Measurements from ENCODE around the gene KCNK16. TPM values are rescaled to one million over a fixed set of nuclear protein-coding genes. Genes with fewer than 3 reads are reported as not detected.

The KCNK16 gene
- total and polyA plus RNA-seq, 10 of the 15 experiments (the other 5 are each of a cell fraction or from before 2014, with no cell fraction given) = not detected

DNA sequence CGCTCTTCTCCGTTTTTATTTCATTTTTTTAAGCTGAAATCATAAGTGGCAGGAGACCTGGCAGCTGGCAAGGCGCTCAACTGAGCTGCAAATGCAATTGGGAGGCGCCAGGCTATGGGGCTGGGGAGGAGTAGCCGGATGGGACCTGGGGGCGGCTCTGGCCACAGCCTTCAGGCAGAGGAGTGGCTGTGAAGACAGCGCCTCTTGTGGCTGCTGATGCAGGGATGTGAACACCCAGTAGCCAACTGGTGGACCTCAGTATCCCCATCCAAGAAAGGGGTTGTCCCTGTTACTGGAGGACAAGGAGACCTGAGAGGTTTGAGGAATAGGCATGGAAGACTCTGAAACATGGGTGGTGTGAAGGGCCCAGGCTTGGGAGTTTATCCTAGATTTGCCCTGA is 20.9 kb downstream of the KCNK16 start:
- intact Hi-C loops (cut with micrococcal nuclease; ENCODE audit: unreplicated experiment) (loop anchor here (2.0 to 5.0 kb wide), 3 partner anchors 111 to 429 kb away; no protein-coding TSS in a partner anchor), in situ Hi-C loops (cut with MboI) (loop anchor here (5.0 kb wide), 3 partner anchors 134 to 429 kb away; no protein-coding TSS in a partner anchor)
- no peak overlapping the region for H3K27ac ChIP-seq (ENCODE audit: control insufficient read depth, insufficient read depth)
- no TSS peak for BruUV-seq (replicated peaks)
- H3K36me3 ChIP-seq (ENCODE audit: control insufficient read depth in 2 of 2, insufficient read depth in 2 of 2, low read length in 1 of 2) = no peaks in the 10 kb centered on the region
- H3K4me2 ChIP-seq (ENCODE audit: control insufficient read depth, insufficient read depth) = no peak overlapping the region
- ChIA-PET POLR2A (interaction anchor here (1.2 kb wide), 1 partner anchor 104 kb away, joined by 3 read pairs; no protein-coding TSS in a partner anchor), SMC1A (ENCODE audit: uncharacterized antibody, unreplicated experiment) (interaction anchor here (0.9 to 7.4 kb wide), 4 partner anchors 112 to 304 kb away, joined by 3 to 83 read pairs (median 7); no protein-coding TSS in a partner anchor), RAD21 (ENCODE audit: unreplicated experiment) (interaction anchor here (1.0 to 5.0 kb wide), 2 partner anchors 111 to 135 kb away, joined by 3 to 71 read pairs; no protein-coding TSS in a partner anchor), CTCF (interaction anchor here (0.7 to 7.5 kb wide), 10 partner anchors 9 to 429 kb away, joined by 3 to 167 read pairs (median 6); no protein-coding TSS in a partner anchor)
- FAIRE-seq (no peak), DNase-seq (ENCODE audit: low read depth, low spot score) (no peak), ATAC-seq (peak; percentile 77)
- no peaks in the 10 kb centered on the region for H4K20me1 ChIP-seq (ENCODE audit: control insufficient read depth, insufficient read depth)
- WGBS (ENCODE audit: insufficient coverage, insufficient replicate concordance, low lambda C conversion rate, missing lambda C conversion rate) = 18% methylated on average over 7 of the region's 7 CpGs
- H3K79me2 ChIP-seq (ENCODE audit: control insufficient read depth, insufficient read depth, low read length) = no peaks in the 10 kb centered on the region
- no peaks in the 10 kb centered on the region for H3K9me3 ChIP-seq (replicated peaks; ENCODE audit: control insufficient read depth, insufficient read depth, low read length)
- peaks cover 0 to 3% of the 10 kb centered on the region in 2 experiments; a peak in 3 of 4 replicates for H3K27me3 ChIP-seq (replicated peaks in 1 of 2; ENCODE audit: control insufficient read depth in 2 of 2, insufficient read depth in 2 of 2, low read length in 1 of 2)
- H3K9ac ChIP-seq (ENCODE audit: control insufficient read depth, insufficient read depth, low read length) = no peak overlapping the region
- no peak overlapping the region for H3K4me3 ChIP-seq
- H2AFZ ChIP-seq (ENCODE audit: control insufficient read depth, low read depth, low read length) = no peak overlapping the region
- H3K4me1 ChIP-seq (ENCODE audit: control insufficient read depth, insufficient read depth, low read length) = 0 out of 2 replicates have a peak, but pooled peaks cover 2% of the 10 kb centered on the region
- no peak for TF ChIP-seq RB1 (IDR thresholded peaks at IDR 0.05; ENCODE audit: borderline replicate concordance)
- TF ChIP-seq, protein P1, sequence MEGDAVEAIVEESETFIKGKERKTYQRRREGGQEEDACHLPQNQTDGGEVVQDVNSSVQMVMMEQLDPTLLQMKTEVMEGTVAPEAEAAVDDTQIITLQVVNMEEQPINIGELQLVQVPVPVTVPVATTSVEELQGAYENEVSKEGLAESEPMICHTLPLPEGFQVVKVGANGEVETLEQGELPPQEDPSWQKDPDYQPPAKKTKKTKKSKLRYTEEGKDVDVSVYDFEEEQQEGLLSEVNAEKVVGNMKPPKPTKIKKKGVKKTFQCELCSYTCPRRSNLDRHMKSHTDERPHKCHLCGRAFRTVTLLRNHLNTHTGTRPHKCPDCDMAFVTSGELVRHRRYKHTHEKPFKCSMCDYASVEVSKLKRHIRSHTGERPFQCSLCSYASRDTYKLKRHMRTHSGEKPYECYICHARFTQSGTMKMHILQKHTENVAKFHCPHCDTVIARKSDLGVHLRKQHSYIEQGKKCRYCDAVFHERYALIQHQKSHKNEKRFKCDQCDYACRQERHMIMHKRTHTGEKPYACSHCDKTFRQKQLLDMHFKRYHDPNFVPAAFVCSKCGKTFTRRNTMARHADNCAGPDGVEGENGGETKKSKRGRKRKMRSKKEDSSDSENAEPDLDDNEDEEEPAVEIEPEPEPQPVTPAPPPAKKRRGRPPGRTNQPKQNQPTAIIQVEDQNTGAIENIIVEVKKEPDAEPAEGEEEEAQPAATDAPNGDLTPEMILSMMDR (IDR thresholded peaks at IDR 0.05 in 2 of 3, conservative IDR thresholded peaks at IDR 0.05 in 1 of 3; ENCODE audit: control insufficient read depth in 2 of 3, extremely low read depth in 1 of 3, insufficient read depth in 1 of 3, low read depth in 3 of 3, low read length in 3 of 3) = peak; percentile 24 to 39 (median 37); a peak in 3 of 6 replicates

Data from GM12878 (cell line).